B cell (primary cell): ENCODE data around the gene ETS1. TPM values are rescaled to one million over a fixed set of nuclear protein-coding genes. Genes with fewer than 3 reads are reported as not detected.
A peak's percentile ranks its signal among the peaks of the same experiment; 100 is the strongest.

ENCODE experiments used
- ATAC-seq: fragments of 200-7000 bp; cut with Tn5 transposase; one replicate; pipeline ENCODE4 v1.10.0; 2021; ENCODE audit warnings: low read depth, mild to moderate bottlenecking, moderate number of reproducible peaks, moderate library complexity
- CTCF ChIA-PET: fragments of 350-600 bp; sonication (Branson Sonifier 250); formaldehyde crosslinking; loops from one replicate; lab custom pipeline; 2021; ENCODE audit warnings: antibody characterized with exemption, inconsistent platforms; lab: Charles Lee
- POLR2A ChIA-PET: fragments of 350-600 bp; sonication (Branson Sonifier 250); formaldehyde crosslinking; loops from one replicate; lab custom pipeline; 2021; ENCODE audit warnings: antibody characterized with exemption; lab: Charles Lee
- DNase-seq: peaks from one replicate; pipeline ENCODE4 v3.0.0; 2013
- H2AFZ ChIP-seq: 2 replicates; pipeline ENCODE4 v1.6.1; 2012; ENCODE audit warnings: mild to moderate bottlenecking, low read depth, low read length; ENCODE audit not compliant: insufficient read depth, poor library complexity, severe bottlenecking
- H3K27ac ChIP-seq, 2 donors: 1 replicate in 1 of 2; 2 replicates in 1 of 2; pipeline ENCODE4 v1.5.1; 2012 to 2013; ENCODE audit warnings: low read length in 2 of 2, mild to moderate bottlenecking in 2 of 2, moderate library complexity in 1 of 2
- H3K27me3 ChIP-seq, 4 experiments: fragments of 200-600 bp in 1 of 4; sonication (generic) in 1 of 4; replicated peaks in 1 of 4; 1 replicate in 2 of 4; 2 replicates in 2 of 4; pipeline versions ENCODE4 v1.6.1 to v1.7.0; 2013 to 2016; ENCODE audit warnings: low read length in 3 of 4, mild to moderate bottlenecking in 2 of 4, mixed read lengths in 1 of 4, moderate library complexity in 1 of 4; ENCODE audit not compliant: insufficient read depth in 4 of 4, control insufficient read depth in 3 of 4; ENCODE audit errors: control extremely low read depth in 1 of 4
- H3K36me3 ChIP-seq, 2 experiments: replicated peaks in 1 of 2; 1 replicate in 1 of 2; 2 replicates in 1 of 2; pipeline versions ENCODE4 v1.6.1 to v1.7.1; 2013; ENCODE audit warnings: low read length in 1 of 2; ENCODE audit not compliant: insufficient read depth in 2 of 2, control insufficient read depth in 1 of 2; ENCODE audit errors: control extremely low read depth in 1 of 2, extremely low read depth in 1 of 2
- H3K4me1 ChIP-seq, 2 donors: fragments of 200-600 bp in 1 of 2; sonication (generic) in 1 of 2; 1 replicate in 1 of 2; 2 replicates in 1 of 2; pipeline versions ENCODE4 v1.5.1 to v1.6.1; 2013 to 2017; ENCODE audit warnings: low read length in 2 of 2; ENCODE audit not compliant: control insufficient read depth in 2 of 2, insufficient read depth in 2 of 2
- H3K4me2 ChIP-seq: replicated peaks from 2 replicates; pipeline ENCODE3; 2012; ENCODE audit warnings: mild to moderate bottlenecking, low read depth, low read length; ENCODE audit not compliant: poor library complexity, severe bottlenecking
- H3K4me3 ChIP-seq, 5 experiments: fragments of 200-600 bp in 1 of 5; sonication (generic) in 1 of 5; 1 replicate in 3 of 5; 2 replicates in 2 of 5; pipeline versions ENCODE4 v1.5.1 to v1.7.0; 2011 to 2016; ENCODE audit warnings: low read length in 4 of 5, mild to moderate bottlenecking in 4 of 5, low read depth in 2 of 5, control low read depth in 1 of 5, moderate library complexity in 1 of 5; ENCODE audit not compliant: insufficient read depth in 1 of 5; ENCODE audit errors: control extremely low read depth in 1 of 5, extremely low read depth in 1 of 5
- H3K79me2 ChIP-seq: fragments of 200-600 bp; sonication (generic); one replicate; pipeline ENCODE4 v1.6.0; 2016; ENCODE audit warnings: low read length; ENCODE audit not compliant: control insufficient read depth, insufficient read depth
- H3K9ac ChIP-seq: fragments of 200-600 bp; sonication (generic); 2 replicates; pipeline ENCODE4 v1.6.1; 2017; ENCODE audit warnings: mild to moderate bottlenecking, low read length, moderate library complexity
- H3K9me3 ChIP-seq, 3 donors: one replicate each; pipeline versions ENCODE4 v1.6.1 to v1.7.1; 2013; ENCODE audit warnings: low read length in 2 of 3; ENCODE audit not compliant: control insufficient read depth in 2 of 3, insufficient read depth in 1 of 3; ENCODE audit errors: control extremely low read depth in 1 of 3
- H4K20me1 ChIP-seq: 2 replicates; pipeline ENCODE4 v1.6.0; 2012; ENCODE audit warnings: mild to moderate bottlenecking, low read length; ENCODE audit not compliant: insufficient read depth, control insufficient read depth, poor library complexity, severe bottlenecking
- H3K27ac Mint-ChIP-seq: one replicate; pipeline ENCODE4 v1.8.0; 2021; ENCODE audit warnings: mixed read lengths
- H3K27me3 Mint-ChIP-seq: one replicate; pipeline ENCODE4 v1.8.0; 2021; ENCODE audit warnings: mixed read lengths
- H3K4me1 Mint-ChIP-seq: one replicate; pipeline ENCODE4 v1.8.0; 2021; ENCODE audit warnings: mixed read lengths
- H3K4me3 Mint-ChIP-seq: one replicate; pipeline ENCODE4 v1.8.0; 2021; ENCODE audit warnings: mixed read lengths
- H3K9me3 Mint-ChIP-seq: one replicate; pipeline ENCODE4 v1.8.0; 2022; ENCODE audit warnings: mixed read lengths; ENCODE audit not compliant: insufficient read depth
- EZH2 ChIP-seq: IDR thresholded peaks from 2 replicates; pipeline ENCODE4 v1.6.1; 2012; ENCODE audit warnings: borderline replicate concordance, low read depth, mild to moderate bottlenecking, moderate library complexity, low read length; ENCODE audit not compliant: insufficient read depth, poor library complexity, severe bottlenecking
- WGBS: methylation state at CpG from one replicate; pipeline ENCODE4 v1.1.5; 2013; ENCODE audit warnings: missing lambda C conversion rate; ENCODE audit not compliant: insufficient coverage; 5-methylcytosine and 5-hydroxymethylcytosine counted together
- intact Hi-C: fragments of 100-400 bp; cut with micrococcal nuclease; formaldehyde crosslinking; loops from one replicate; pipeline ENCODE4 v1.10.0; 2022
- polyA plus RNA-seq: library from polyadenylated mRNA; depleted of rRNA; stranded (reverse); fragments of >200 nt; gene quantifications from 2 replicates; pipeline ENCODE4 v1.2.3, GENCODE V29; 2012
- total RNA-seq, 2 donors: library from RNA; stranded (reverse); fragments of 120-200 nt in 1 of 2; gene quantifications; 1 replicate in 1 of 2; 2 replicates in 1 of 2; pipeline versions ENCODE4 v1.2.3 to v1.2.4, GENCODE V29; 2013 to 2022
- TF ChIP-seq, protein P1 (sequence below): fragments of 200-600 bp; IDR thresholded peaks from one replicate; pipeline ENCODE4 v1.8.0; 2022; ENCODE audit warnings: antibody characterized with exemption, mild to moderate bottlenecking

The ETS1 gene
- total and polyA plus RNA-seq, 2 donors (not counting 1 experiment from before 2014, with no cell fraction given): 115 to 271 TPM

DNA sequence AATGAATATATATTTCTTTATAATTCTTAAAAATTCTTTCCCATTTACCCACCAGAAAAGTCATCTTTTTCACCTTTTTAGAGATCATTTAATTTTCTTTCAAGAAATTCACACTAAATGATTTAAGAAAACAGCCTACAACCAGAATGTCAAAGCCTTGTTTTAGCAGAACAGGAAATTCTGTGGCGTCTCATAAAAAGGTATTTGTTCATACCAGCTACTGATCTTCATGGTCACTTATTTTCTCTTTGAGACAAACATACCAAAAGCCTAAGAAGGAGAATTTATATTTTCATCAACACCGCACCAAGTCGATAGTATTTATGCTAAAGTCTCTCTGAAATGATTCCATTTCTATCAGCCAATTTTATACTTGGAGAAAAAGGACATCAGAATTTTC lies 105.3 kb downstream of the ETS1 start:
- ChIA-PET CTCF (interaction anchor here (1.0 to 5.5 kb wide), 9 partner anchors 10 to 276 kb away, joined by 3 to 49 read pairs (median 4); no protein-coding TSS in a partner anchor), POLR2A (interaction anchor here (0.9 to 1.7 kb wide), 4 partner anchors 9 to 192 kb away, joined by 4 to 13 read pairs (median 6); no protein-coding TSS in a partner anchor)
- Histone ChIP-seq H3K27ac (peak overlapping the region; percentile 77 to 90), H3K4me1 (peaks cover 88% of the 10 kb centered on the region in 2 donors), H3K27me3 (no peaks in the 10 kb centered on the region), H3K4me3 (peak overlapping the region in 1 of 5 experiments; percentile 37), H3K36me3 (peaks cover 14 to 97% of the 10 kb centered on the region in 2 experiments), H3K4me2 (peak overlapping the region; percentile 65), H3K79me2 (peaks cover 68% of the 10 kb centered on the region), H4K20me1 (no peaks in the 10 kb centered on the region), H2AFZ (peak overlapping the region; percentile 36), H3K9me3 (no peaks in the 10 kb centered on the region), H3K9ac (peak overlapping the region; percentile 39)
- Mint-ChIP-seq H3K9me3 (no peaks in the 10 kb centered on the region), H3K27ac (peak overlapping the region; percentile 95), H3K27me3 (no peaks in the 10 kb centered on the region), H3K4me1 (peaks cover 96% of the 10 kb centered on the region), H3K4me3 (peak overlapping the region; percentile 61)
- intact Hi-C loops: loop anchor here (2.0 to 5.0 kb wide), 3 partner anchors 15 to 310 kb away; partner anchors contain the start of gene FLI1
- WGBS: 0% methylated on average over 1 of the region's 3 CpGs
- TF ChIP-seq, protein P1, sequence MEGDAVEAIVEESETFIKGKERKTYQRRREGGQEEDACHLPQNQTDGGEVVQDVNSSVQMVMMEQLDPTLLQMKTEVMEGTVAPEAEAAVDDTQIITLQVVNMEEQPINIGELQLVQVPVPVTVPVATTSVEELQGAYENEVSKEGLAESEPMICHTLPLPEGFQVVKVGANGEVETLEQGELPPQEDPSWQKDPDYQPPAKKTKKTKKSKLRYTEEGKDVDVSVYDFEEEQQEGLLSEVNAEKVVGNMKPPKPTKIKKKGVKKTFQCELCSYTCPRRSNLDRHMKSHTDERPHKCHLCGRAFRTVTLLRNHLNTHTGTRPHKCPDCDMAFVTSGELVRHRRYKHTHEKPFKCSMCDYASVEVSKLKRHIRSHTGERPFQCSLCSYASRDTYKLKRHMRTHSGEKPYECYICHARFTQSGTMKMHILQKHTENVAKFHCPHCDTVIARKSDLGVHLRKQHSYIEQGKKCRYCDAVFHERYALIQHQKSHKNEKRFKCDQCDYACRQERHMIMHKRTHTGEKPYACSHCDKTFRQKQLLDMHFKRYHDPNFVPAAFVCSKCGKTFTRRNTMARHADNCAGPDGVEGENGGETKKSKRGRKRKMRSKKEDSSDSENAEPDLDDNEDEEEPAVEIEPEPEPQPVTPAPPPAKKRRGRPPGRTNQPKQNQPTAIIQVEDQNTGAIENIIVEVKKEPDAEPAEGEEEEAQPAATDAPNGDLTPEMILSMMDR: no peak
- no peak for TF ChIP-seq EZH2
- DNase-seq (no peak), ATAC-seq (no peak)

DNA sequence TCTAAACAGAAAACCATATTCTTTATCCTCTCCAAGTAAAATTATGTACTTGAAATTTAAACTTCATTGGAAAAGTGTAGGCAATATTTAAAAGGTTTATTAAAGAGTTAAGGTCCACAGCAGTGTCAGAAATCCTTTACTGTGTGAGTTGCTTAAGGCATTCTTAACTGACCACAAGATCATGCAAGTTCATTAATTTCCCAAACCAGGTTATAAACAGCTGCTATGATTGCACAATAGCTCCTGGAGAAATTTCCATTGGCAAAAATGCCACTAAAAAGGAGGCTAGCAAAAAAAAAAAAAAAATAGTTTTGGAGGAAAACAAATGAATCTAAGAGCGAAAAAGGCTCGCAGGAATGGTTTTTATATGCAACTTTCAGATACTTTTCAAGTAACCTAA lies 106.2 kb downstream of the ETS1 start:
- Mint-ChIP-seq H3K4me1 (peaks cover 97% of the 10 kb centered on the region), H3K4me3 (peak overlapping the region; percentile 32)
- CTCF ChIA-PET: interaction anchor here (0.9 to 4.7 kb wide), 4 partner anchors 10 to 191 kb away, joined by 3 to 40 read pairs (median 20); no protein-coding TSS in a partner anchor

More for the DNA sequence above, 106.2 kb downstream of the ETS1 start:
- Histone ChIP-seq H2AFZ (no peak overlapping the region), H3K4me3 (no peak overlapping the region), H3K79me2 (peaks cover 69% of the 10 kb centered on the region), H3K36me3 (peaks cover 19 to 97% of the 10 kb centered on the region in 2 experiments), H3K27me3 (no peaks in the 10 kb centered on the region), H3K9me3 (no peaks in the 10 kb centered on the region), H3K4me2 (peak overlapping the region; percentile 65), H4K20me1 (no peaks in the 10 kb centered on the region), H3K4me1 (peaks cover 90 to 92% of the 10 kb centered on the region in 2 donors), H3K9ac (no peak overlapping the region), H3K27ac (peak overlapping the region; percentile 77 to 90)
- Mint-ChIP-seq H3K27ac (peak overlapping the region; percentile 95), H3K27me3 (no peaks in the 10 kb centered on the region), H3K9me3 (no peaks in the 10 kb centered on the region)
- no CpG with 5 or more reads among the region's 2 CpGs for WGBS
- DNase-seq (no peak), ATAC-seq (no peak)
- TF ChIP-seq, protein P1: no peak
- no peak for TF ChIP-seq EZH2
- intact Hi-C loops: loop anchor here (5.0 kb wide), 2 partner anchors 211 to 309 kb away; partner anchors contain the start of gene FLI1
- POLR2A ChIA-PET: no interaction called here
